Suprapubic skin (tissue), 4 donors: ENCODE data around the gene FCRLA. TPM values are rescaled to one million over a fixed set of nuclear protein-coding genes. Genes with fewer than 3 reads are reported as not detected.
A peak's percentile ranks its signal among the peaks of the same experiment; 100 is the strongest.

Experiments used
- DNase-seq, 2 donors: peaks; one replicate each; pipeline ENCODE4 v3.0.0-alpha.2; 2019; ENCODE audit warnings: low spot score in 2 of 2
- H3K27ac ChIP-seq: fragments of 200-600 bp; sonication (generic); one replicate; pipeline ENCODE4 v1.5.1; 2019
- H3K27me3 ChIP-seq: fragments of 200-600 bp; sonication (generic); one replicate; pipeline ENCODE4 v1.5.1; 2019
- H3K36me3 ChIP-seq: fragments of 200-600 bp; sonication (generic); one replicate; pipeline ENCODE4 v1.5.1; 2019
- H3K4me1 ChIP-seq: fragments of 200-600 bp; sonication (generic); one replicate; pipeline ENCODE4 v1.5.1; 2019
- H3K4me3 ChIP-seq: fragments of 200-600 bp; sonication (generic); one replicate; pipeline ENCODE4 v1.5.1; 2019; ENCODE audit warnings: mild to moderate bottlenecking
- H3K9me3 ChIP-seq: fragments of 200-600 bp; sonication (generic); one replicate; pipeline ENCODE4 v1.5.1; 2019
- CTCF ChIP-seq, 2 donors: fragments of 200-600 bp in 1 of 2; fragments of 450-650 bp in 1 of 2; sonication (generic) in 1 of 2; IDR thresholded peaks; one replicate each; pipeline ENCODE4 v1.5.1; 2016 to 2019; ENCODE audit warnings: antibody characterized with exemption in 2 of 2, mild to moderate bottlenecking in 1 of 2, moderate library complexity in 1 of 2
- EP300 ChIP-seq: sonication (generic); formaldehyde crosslinking; IDR thresholded peaks from one replicate; pipeline ENCODE4 v1.6.1; 2017; ENCODE audit warnings: antibody characterized with exemption
- POLR2A ChIP-seq, 2 donors: fragments of 450-650 bp; IDR thresholded peaks; one replicate each; pipeline ENCODE4 v1.6.1; 2017; ENCODE audit warnings: antibody characterized with exemption in 2 of 2, mild to moderate bottlenecking in 2 of 2, moderate library complexity in 2 of 2
- POLR2AphosphoS5 ChIP-seq, 3 donors: sonication (generic); formaldehyde crosslinking; IDR thresholded peaks; one replicate each; pipeline ENCODE4 v1.6.1; 2017; ENCODE audit warnings: antibody characterized with exemption in 3 of 3
- WGBS: methylation state at CpG from one replicate; pipeline ENCODE4 v1.1.5; 2018; 5-methylcytosine and 5-hydroxymethylcytosine counted together
- total RNA-seq, 4 donors: library from RNA; depleted of rRNA; stranded (reverse); fragments of >200 nt; gene quantifications; one replicate each; pipeline ENCODE4 v1.1.0, GENCODE V29; 2016

FCRLA gene
- total RNA-seq, 4 donors from 2014 or later = 1.0 to 6.6 (median 1.6) TPM; not detected in 1

DNA sequence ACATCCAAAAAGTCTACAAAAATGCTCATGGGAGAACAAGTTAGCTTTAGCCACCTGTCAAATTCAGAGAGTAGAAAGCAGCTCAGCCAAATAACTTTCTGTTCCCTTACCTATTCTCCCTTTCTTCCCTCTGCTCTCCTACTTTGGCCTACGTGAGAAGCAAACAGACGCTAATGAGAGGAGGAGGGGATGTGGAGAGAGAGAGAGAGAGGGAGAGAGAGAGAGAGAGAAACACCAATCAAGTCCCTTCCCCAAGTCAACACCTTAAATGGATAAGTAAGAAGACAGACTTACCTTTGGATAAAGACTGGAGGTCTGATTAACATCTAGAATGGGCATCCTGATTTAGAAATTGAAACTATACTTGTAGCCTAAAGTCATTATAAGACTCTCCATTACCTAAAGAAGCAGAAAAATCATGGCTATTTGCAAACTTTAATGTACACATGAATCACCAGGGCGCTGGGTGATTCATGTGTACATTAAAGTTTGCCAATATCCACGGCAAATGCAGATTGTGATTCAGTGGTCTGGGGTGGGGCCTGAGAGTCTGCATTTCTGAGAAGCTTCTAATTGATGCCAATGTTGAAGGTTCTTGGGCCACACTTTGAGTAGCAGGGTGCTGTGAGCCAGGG is 29.4 kb downstream of the FCRLA start:
- Histone ChIP-seq H3K9me3 (no peaks in the 10 kb centered on the region), H3K27ac (no peak overlapping the region), H3K4me3 (no peak overlapping the region), H3K4me1 (peaks cover 13% of the 10 kb centered on the region), H3K27me3 (no peaks in the 10 kb centered on the region), H3K36me3 (no peaks in the 10 kb centered on the region)
- no peak for DNase-seq
- TF ChIP-seq CTCF (IDR thresholded peaks at IDR 0.05) (no peak), POLR2A (IDR thresholded peaks at IDR 0.05) (no peak), EP300 (no peak), POLR2AphosphoS5 (IDR thresholded peaks at IDR 0.05) (no peak)
- 69% methylated on average over 4 of the region's 4 CpGs for WGBS

DNA sequence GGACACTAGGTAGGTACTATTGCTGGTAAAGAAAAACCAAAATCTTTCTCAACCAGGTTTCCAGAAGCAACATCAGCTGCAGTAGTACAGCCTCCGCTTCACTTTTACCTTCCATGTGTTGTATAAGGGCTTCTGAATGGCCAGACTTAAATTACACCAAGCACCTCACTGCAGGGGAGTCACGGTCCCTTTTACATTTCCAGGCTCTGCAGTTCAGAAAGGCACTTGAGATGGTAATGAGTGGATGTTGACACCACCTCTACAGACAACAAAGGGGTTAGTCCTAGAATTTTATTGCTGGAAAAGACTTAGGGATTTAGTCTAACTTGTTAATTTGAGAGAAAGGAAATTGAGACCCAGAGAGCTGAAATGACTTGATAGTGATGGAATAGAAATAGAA is 30.6 kb downstream of the FCRLA start:
- H3K27me3 ChIP-seq = no peaks in the 10 kb centered on the region
- no peaks in the 10 kb centered on the region for H3K36me3 ChIP-seq
- H3K4me3 ChIP-seq = no peak overlapping the region
- 74% methylated on average over 2 of the region's 2 CpGs for WGBS
- H3K27ac ChIP-seq = no peak overlapping the region
- no peak for TF ChIP-seq EP300
- no peak for TF ChIP-seq POLR2AphosphoS5 (IDR thresholded peaks at IDR 0.05)
- no peak for TF ChIP-seq POLR2A (IDR thresholded peaks at IDR 0.05)
- TF ChIP-seq CTCF (IDR thresholded peaks at IDR 0.05) = no peak
- DNase-seq = no peak
- peaks cover 13% of the 10 kb centered on the region for H3K4me1 ChIP-seq
- no peaks in the 10 kb centered on the region for H3K9me3 ChIP-seq

- H3K4me1 ChIP-seq = peaks cover 4% of the 10 kb centered on the region
- WGBS = 70% methylated on average over 4 of the region's 4 CpGs
- H3K4me3 ChIP-seq = no peak overlapping the region
- H3K27ac ChIP-seq = no peak overlapping the region
- no peaks in the 10 kb centered on the region for H3K9me3 ChIP-seq
- no peak for TF ChIP-seq POLR2AphosphoS5 (IDR thresholded peaks at IDR 0.05)
- TF ChIP-seq POLR2A (IDR thresholded peaks at IDR 0.05) = no peak
- peak in 1 of 2 donors; percentile 7 for TF ChIP-seq CTCF (IDR thresholded peaks at IDR 0.05)
- TF ChIP-seq EP300 = no peak
- H3K36me3 ChIP-seq = no peaks in the 10 kb centered on the region
- no peaks in the 10 kb centered on the region for H3K27me3 ChIP-seq
- DNase-seq = no peak
These were observed 31.7 kb downstream of the FCRLA start for GRCh38 chr1:161738627-161739287.

- TF ChIP-seq CTCF (IDR thresholded peaks at IDR 0.05) = no peak
- no peak for TF ChIP-seq POLR2AphosphoS5 (IDR thresholded peaks at IDR 0.05)
- no peak for TF ChIP-seq EP300
- TF ChIP-seq POLR2A (IDR thresholded peaks at IDR 0.05) = no peak
- Histone ChIP-seq H3K4me1 (no peaks in the 10 kb centered on the region), H3K4me3 (no peak overlapping the region), H3K27ac (peak overlapping the region; percentile 58), H3K27me3 (no peaks in the 10 kb centered on the region), H3K36me3 (no peaks in the 10 kb centered on the region), H3K9me3 (no peaks in the 10 kb centered on the region)
- WGBS = 78% methylated on average over 8 of the region's 8 CpGs
- no peak for DNase-seq
These were observed 33.0 kb downstream of the FCRLA start for GRCh38 chr1:161739865-161740566.

DNA sequence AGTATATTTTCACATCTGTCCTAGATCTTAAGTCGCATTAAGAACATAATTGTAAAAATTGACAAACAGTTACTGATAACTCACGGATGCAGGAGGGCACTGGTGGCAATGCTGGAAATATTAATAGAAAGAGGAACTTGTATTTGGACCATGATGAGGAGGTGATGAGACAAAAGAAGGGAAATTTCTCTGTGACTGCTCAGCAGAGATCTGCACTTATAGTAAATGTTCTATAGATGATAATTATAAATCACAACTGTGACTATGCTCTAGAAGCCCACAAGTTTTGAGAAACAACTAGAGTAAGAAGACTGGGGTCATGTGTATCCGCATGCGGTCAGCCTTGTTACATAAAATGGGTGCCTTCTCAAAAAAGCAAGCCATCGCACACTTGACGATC is 33.9 kb downstream of the FCRLA start:
- H3K9me3 ChIP-seq = no peaks in the 10 kb centered on the region
- DNase-seq = no peak
- TF ChIP-seq POLR2AphosphoS5 (IDR thresholded peaks at IDR 0.05) (no peak), EP300 (no peak), CTCF (IDR thresholded peaks at IDR 0.05) (no peak), POLR2A (IDR thresholded peaks at IDR 0.05) (no peak)
- H3K4me3 ChIP-seq = no peak overlapping the region
- no peaks in the 10 kb centered on the region for H3K27me3 ChIP-seq
- WGBS = 75% methylated on average over 6 of the region's 6 CpGs
- no peak overlapping the region for H3K27ac ChIP-seq
- no peaks in the 10 kb centered on the region for H3K36me3 ChIP-seq
- H3K4me1 ChIP-seq = no peaks in the 10 kb centered on the region
